Body of pancreas (tissue), 4 donors: Measurements from ENCODE around the gene CTNND2.

Source experiments
- CTCF ChIP-seq, 7 experiments: fragments of 450-650 bp in 4 of 7; fragments of 200-600 bp in 3 of 7; sonication (generic) in 3 of 7; IDR thresholded peaks; one replicate each; pipeline ENCODE4 v1.5.1; 2016 to 2019; ENCODE audit warnings: antibody characterized with exemption in 7 of 7
- POLR2A ChIP-seq, 3 donors: fragments of 450-650 bp; IDR thresholded peaks; one replicate each; pipeline ENCODE4 v1.6.1; 2016; ENCODE audit warnings: antibody characterized with exemption in 3 of 3, mild to moderate bottlenecking in 2 of 3

- TF ChIP-seq CTCF (IDR thresholded peaks at IDR 0.05) (no peak), POLR2A (IDR thresholded peaks at IDR 0.05) (no peak)
Observed at GRCh38 chr5:11602298-11602697, 301.9 kb downstream of the CTNND2 start.
